HG02571 (cell line): ENCODE measurements around the gene STIM2.

Experiments
- ATAC-seq: cut with Tn5 transposase; IDR thresholded peaks from one replicate; pipeline ENCODE4 v1.9.1; 2021; ENCODE audit warnings: mild to moderate bottlenecking, moderate library complexity; ENCODE audit not compliant: unreplicated experiment

STIM2 gene

DNA sequence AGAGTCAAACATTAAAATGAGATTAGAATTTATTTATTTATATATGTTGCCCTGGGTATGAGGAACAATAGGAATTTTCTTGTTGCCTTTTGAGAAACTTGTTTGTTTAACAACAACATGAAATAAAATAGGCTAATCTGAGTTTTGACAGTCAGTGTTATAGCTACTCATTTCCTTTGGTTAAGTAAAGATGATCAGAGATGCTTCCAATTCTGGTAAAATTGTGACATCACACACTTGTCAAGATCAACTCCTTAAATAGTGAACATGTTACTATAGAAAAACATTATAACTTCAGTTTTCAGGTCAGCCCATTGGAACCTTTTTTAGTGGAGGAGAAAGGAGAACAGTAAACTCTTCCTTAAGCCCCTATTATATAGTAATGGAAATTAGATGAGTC, 136.1 kb downstream of the STIM2 start:
- ATAC-seq = no peak

DNA sequence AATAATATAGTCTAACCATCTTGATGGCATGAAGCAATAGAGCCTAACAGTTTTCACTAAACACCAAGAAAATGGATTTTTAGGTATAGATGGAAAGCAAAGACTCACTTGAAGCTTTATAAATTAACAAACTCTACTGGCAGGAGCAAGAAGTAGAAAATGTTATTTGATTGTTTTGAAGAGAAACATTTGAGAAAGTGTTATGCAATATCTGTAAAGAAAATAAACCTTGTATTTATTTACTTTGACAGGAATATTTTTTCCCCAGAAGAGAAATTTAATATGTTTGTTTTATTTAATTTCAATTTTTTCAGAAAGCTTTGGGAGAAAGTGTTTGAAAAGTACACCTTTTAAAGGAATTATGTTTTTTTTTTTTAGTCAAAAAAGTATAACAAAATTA, 139.0 kb downstream of the STIM2 start:
- ATAC-seq = no peak

- no peak for ATAC-seq
These were observed 139.5 kb downstream of the STIM2 start for GRCh38 chr4:27000122-27000521.

DNA sequence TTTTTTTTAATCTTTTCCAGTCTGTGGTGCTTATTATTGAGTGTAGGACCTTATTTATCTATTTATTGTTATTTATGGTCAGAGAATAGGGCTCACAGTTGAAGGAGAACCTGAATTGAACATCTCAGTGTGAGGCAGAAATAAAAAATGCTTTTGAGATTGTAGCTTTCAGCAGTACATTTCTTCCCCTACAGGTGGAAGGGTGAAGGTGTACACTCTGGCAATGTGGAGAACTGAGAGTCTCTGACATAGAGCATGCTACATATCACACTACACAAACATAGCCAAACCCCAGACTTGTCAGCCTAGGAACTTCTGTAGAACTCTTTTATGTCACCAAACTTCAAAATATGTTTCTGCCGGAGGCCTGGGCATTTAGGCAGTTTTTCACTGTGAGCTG, 140.2 kb downstream of the STIM2 start:
- peak; percentile 77 for ATAC-seq

GRCh38 chr4:27001398-27002164, 140.9 kb downstream of the STIM2 start:
- ATAC-seq = no peak

DNA sequence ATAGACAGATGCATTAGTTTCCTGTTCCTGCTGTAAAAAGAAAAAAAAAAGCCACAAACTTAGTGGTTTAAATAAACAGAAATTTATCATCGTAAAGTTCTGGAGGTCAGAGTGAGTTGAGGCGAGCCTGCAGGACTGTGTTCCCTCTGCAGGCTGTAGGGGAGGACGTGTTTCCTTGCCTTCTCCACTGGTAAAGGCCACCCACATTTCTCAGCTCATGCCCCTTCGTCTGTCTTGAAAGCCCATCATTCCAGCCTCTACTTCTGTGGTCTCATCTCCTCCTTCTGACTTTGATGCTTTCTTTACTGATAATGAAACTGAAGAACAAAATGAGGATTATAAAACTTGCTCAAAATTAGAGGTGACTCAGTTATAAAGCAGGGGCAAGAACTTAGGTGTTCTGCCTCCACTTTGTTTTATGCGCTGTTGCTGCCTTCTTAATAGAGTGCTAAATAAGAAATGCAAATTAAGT, 143.0 kb downstream of the STIM2 start:
- no peak for ATAC-seq

GRCh38 chr4:27005501-27005900, 144.9 kb downstream of the STIM2 start:
- no peak for ATAC-seq

GRCh38 chr4:27005905-27006590, 145.4 kb downstream of the STIM2 start:
- ATAC-seq = no peak

DNA sequence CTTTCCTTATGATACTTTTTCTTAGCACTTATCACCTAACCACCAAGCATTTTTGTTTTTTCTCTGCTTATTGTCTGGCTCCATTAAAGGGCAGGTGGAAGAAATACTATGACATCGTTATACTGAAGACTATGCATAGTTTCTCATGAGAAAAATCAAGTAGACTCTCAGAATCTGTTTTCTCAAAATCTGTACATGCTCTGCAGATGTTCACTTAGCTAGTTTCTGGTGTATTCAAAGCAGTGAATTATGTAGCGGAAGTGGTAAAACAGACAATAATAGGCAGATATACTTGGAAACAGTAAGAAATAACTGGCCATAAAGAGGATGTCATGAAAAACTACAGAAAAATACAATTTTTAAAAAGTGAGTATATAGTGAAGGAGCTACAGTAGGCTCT, 146.0 kb downstream of the STIM2 start:
- no peak for ATAC-seq

DNA sequence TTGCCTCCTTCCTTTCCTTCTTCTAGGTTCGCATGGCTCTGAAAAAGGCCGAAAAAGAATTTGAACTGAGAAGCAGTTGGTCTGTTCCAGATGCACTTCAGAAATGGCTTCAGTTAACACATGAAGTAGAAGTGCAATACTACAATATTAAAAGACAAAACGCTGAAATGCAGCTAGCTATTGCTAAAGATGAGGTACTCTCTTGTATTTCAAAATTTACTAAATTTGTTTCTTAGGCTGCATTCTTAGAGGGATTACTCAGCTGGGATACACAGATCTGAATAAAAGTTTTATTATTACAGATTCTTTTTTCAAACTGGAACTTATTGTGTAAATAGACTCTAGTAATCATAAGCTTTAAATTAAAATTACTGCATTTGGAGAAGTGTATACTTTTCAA, 146.9 kb downstream of the STIM2 start:
- no peak for ATAC-seq

DNA sequence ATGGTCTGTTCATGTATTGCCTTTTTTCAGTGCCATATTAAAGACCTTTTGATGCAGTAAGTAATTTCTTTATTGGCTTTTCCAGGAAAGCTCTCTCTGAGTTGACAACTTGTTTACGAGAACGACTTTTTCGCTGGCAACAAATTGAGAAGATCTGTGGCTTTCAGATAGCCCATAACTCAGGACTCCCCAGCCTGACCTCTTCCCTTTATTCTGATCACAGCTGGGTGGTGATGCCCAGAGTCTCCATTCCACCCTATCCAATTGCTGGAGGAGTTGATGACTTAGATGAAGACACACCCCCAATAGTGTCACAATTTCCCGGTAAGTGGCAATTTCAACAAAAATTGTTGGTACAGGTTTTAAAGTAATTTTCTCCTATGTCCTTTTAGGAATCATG, 148.0 kb downstream of the STIM2 start:
- ATAC-seq = no peak

- ATAC-seq = no peak
These were observed 148.9 kb downstream of the STIM2 start for GRCh38 chr4:27009539-27009938.

DNA sequence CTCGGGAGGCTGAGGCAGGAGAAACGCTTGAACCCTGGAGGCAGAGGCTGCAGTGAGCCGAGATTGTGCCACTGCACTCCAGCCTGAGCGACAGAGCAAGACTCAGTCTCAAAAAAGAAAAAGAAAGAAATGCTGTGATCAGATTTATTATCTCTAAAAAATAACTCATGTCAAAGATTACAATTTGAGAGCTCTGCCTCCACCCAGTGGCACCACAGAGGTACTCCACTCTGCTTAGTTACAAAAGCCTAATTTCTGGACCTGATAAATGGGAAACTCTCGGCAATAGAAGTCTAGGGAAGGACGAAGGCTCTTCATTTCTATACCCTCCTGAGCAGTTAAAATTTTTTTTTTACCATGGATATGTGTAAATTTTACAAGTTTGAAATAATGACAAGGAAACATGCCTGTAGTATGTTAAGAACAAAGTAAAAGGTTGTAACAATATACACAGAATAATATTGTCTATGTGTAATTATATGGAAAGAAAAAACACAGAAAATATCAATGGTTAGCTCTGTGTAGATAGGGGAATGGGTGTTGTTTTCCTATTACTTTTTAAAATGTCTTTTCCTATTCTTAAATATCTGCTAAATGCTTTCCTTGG, 149.8 kb downstream of the STIM2 start:
- ATAC-seq = peak; percentile 68

DNA sequence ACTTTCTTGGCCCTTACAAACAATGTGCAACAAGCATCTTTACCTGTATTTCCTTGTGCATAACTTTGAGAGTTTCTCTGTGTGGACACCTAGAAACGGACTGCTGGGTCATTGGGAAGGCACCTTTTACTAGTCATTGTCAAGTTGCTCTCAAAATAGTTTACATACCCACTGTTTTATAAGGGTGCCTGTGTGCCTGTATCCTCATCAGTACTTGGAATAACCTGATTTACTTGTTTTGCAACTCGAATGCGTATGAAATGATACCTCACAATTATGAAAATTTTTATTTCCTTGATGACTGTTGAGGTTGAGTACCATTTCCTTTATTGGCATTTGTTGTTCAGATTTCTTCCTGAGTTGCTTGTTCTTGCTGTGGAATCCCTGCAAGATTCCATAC, 150.8 kb downstream of the STIM2 start:
- no peak for ATAC-seq

DNA sequence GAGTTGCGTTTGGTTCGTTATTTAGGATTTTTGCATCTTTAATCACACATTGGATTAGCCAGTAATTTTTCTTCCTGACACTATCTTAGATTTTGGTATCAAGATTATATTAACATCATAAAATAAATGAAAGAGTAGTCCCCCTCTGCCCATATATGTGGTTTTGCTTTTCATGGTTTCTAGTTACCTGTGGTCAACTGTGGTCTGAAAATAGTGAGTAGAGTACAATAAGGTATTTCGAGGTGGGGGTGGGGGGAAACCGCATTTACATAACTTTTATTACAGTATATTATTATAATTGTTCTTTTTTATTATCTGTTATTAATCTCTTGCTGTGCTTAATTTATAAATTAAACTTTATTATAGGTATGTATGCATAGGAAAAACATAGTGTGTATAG, 152.4 kb downstream of the STIM2 start:
- no peak for ATAC-seq

- ATAC-seq = no peak
These were observed 155.9 kb downstream of the STIM2 start for GRCh38 chr4:27016551-27016950.

- ATAC-seq = no peak
These were observed 157.0 kb downstream of the STIM2 start for GRCh38 chr4:27017623-27018022.

DNA sequence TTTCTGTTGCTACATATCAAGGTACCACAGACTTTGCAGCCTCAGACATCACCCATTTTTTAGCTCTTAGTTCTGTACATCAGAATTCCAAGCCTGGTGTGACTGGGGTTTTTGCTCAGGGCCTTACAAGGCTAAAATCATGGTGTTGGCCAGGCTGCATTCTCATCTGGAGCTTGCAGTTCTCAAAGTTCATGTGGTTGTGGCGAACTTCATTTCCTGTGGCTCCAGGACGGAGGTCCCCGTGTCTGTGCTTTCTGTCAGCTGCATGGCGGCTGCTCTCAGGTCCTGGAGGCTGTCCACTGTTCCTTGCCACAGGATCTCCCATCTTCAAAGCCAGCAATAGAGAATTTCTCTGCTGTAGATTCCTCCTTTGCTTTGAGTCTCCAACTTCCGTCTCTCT, 157.4 kb downstream of the STIM2 start:
- no peak for ATAC-seq

DNA sequence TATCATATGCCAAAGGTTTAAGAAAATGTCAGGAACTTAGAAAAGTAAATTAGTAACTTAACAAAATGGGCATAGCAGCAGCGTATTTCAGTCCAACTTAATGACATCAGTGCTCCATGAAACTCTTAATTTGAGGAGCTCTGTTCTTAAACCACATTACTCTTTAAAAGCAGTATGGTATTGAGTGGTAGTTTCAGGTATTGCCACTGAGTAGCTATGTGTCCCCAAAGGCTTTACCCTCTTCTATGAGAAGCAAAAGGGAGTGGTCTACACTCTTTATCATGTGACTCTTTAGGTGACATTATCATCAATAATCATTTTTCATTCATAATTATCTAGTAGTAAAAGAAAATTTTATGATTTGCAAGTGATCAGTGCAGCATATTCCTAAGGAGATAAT, 158.3 kb downstream of the STIM2 start:
- no peak for ATAC-seq

DNA sequence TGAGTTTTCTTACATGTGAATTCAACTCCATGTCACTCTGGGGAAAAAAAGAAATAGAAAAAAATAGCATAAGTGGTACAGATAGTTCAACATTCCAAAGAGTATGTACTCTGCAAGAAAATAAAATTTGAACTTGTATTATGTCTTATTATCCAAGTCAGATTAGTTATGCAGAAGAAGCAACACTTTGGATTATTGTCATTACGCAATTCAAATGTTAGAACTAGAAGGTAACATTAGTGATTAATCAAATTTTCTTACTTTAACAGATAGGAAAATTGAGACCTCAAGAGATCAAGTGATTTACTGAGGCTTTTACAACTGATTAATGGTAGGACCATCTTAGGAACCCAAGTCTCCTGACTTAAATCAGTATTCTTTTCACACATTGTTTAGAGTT, 159.1 kb downstream of the STIM2 start:
- ATAC-seq = no peak

DNA sequence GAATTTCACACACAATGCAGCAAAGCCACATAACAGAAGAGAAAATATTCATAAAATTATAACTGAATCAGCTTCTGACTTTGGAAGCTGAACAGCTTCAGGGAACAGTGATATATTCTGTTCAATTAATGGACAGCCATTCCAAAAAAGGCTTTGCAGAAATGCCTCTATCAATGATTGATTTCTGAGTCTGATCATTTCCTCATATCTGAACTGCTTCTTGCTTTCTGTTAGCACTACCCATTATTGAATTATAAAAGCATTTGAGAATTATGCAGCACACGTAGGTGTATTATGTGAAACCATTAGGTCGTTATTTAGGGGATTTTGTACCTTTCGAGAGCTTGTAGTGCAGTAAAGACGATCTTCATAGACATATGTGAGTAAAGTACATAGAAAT, 159.6 kb downstream of the STIM2 start:
- no peak for ATAC-seq

DNA sequence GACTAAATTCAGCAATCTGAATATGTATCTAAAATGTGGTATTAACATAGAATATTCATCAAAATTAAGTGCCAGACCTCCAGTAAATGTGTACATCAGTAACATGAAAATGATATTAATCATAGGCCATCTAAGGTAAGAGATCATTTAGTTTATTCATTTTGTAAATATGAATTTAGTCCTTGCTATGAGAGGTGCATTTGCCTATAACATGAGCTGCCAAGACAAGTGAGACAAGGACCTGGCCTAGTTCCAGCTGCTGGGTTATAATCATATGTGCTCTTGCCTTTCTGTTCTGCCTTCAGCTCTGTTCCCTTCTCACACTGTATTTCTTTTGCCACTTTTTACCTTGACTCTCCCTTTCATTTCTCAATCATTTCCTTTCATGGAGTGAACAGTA, 160.0 kb downstream of the STIM2 start:
- ATAC-seq = no peak
